GM18951 (cell line): ENCODE data around the gene CDH22.

Experiments
- POLR2A ChIP-seq: IDR thresholded peaks from 4 replicates; pipeline ENCODE4 v1.6.1; 2011; ENCODE audit warnings: mild to moderate bottlenecking; ENCODE audit not compliant: insufficient read length, insufficient read depth; ENCODE audit errors: extremely low read depth
- in situ Hi-C: fragments of 300-500 bp; cut with MboI; formaldehyde crosslinking; loops from one replicate; pipeline ENCODE4 v1.12.0; 2022; ENCODE audit warnings: low sequenced_read_pairs, mixed read lengths, inconsistent platforms; ENCODE audit not compliant: unreplicated experiment

CDH22 gene

GRCh38 chr20:46130534-46130933 is 177.8 kb downstream of the CDH22 start:
- in situ Hi-C loops, result no loop called here
- no peak for TF ChIP-seq POLR2A

GRCh38 chr20:46129955-46130481 is 178.3 kb downstream of the CDH22 start:
- in situ Hi-C loops, result no loop called here
- peak; percentile 52 for TF ChIP-seq POLR2A

- peak; percentile 15 for TF ChIP-seq POLR2A
- in situ Hi-C loops, result no loop called here
These were observed 179.8 kb downstream of the CDH22 start for GRCh38 chr20:46128310-46129151.

GRCh38 chr20:46127396-46128010 is 180.8 kb downstream of the CDH22 start:
- TF ChIP-seq POLR2A, result no peak
- in situ Hi-C loops, result no loop called here

- in situ Hi-C loops, result no loop called here
- TF ChIP-seq POLR2A, result no peak
These were observed 181.8 kb downstream of the CDH22 start for GRCh38 chr20:46126440-46127056.
